GM04503 (cell line): ENCODE measurements around the gene B2M.
"Not testable (repeated sequence)": the region's sequence is repeated elsewhere in the genome, so short reads cannot be mapped to it uniquely, and the experiment has no call there.

Experiments used
- DNase-seq: peaks from one replicate; pipeline ENCODE4 v3.0.0-alpha.2; 2012; ENCODE audit warnings: low read depth

B2M gene

GRCh38 chr15:44711096-44711742 lies at the start of gene B2M, which contains the start of gene PATL2:
B2M (plus strand) TSS chr15:44711517; CDS start chr15:44711547, 30 bp downstream.
PATL2 (minus strand) TSS chr15:44711323; CDS start chr15:44676490, 34,833 bp downstream.
- DNase-seq, result peak; percentile 75

DNA sequence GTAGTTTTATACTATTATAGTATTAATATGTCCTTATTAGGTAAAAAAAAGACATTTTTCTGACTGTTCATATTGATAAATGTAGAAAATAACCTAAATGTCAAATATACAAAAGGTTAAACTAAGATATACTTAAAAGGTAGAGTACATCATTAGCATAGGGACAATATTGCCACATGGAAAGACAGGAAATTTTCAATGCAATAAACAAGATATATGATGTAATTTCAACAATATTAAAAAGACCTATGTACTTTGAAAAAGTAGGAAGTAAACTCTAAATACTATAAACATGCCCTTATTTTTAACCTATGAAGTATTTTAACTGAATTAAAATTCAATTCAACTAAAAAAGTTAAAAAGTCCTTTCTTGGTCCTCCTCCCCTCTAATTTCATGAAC lies 49.7 kb upstream of the B2M start:
- DNase-seq, result no peak

- peak; percentile 1 for DNase-seq
These were observed 48.6 kb upstream of the B2M start for GRCh38 chr15:44662478-44663409.

- peak; percentile 73 for DNase-seq
These were observed 47.7 kb upstream of the B2M start, which contains the start of gene SPG11 for GRCh38 chr15:44663410-44664308. SPG11 (minus strand) TSS chr15:44663662; CDS start chr15:44663647, 15 bp downstream.

DNA sequence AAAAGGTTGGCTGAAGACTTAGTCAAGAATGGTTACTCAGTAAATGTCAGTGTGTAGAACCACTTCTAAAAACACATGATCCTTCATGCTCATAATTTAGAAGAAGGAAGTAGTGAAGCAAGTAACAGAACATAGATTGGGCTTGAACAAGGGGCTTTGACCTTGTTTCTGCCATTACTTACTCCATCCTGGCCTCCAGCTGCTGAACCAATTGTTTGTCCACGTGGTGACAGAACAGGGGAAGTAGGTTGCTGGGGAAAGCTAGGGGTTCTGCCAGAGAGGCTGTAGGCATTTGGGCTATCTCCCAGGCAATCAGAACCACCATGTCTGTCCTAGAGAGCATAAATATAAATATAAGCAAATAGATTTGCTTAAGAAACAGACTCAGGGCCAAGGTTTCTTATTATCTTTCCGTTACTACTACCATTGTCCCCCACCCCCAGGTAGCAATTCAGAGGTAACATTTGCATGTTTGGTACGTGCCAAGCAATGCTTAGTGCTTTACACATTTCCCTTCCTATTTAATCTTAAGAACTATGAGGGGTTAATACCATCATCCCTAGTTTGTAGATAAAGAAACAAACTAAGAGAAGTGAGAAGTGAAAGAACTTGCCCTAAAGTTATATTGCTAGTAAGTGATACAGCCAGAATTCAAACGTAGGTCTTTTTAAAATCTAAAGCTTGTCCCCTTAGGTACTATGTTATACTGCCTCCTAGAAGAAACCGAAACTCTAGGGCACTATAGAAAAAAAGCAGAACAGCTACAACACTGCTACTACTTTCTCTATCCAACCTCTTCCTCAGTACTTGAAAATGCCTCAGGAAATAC lies 44.9 kb upstream of the B2M start:
- no peak for DNase-seq

DNA sequence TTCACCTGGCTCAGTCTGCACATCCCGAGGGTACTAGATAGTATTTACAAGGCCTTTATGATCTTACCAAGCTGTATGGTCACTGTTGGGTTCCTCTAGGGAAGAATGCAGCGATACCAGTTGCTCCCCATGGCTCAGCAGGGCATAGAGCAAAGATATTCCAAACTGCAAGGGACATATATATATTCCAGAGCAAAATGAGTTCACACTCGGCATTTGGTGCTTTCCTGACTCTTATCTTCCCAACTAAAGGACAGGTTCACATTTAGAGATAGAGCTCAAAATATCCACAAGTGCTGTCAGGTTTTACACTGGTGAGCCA lies 44.3 kb upstream of the B2M start:
- DNase-seq, result no peak

GRCh38 chr15:44668921-44669320 lies 42.4 kb upstream of the B2M start:
- no peak for DNase-seq

GRCh38 chr15:44670087-44670950 lies 41.0 kb upstream of the B2M start:
- no peak for DNase-seq

- no peak for DNase-seq
These were observed 37.7 kb upstream of the B2M start for GRCh38 chr15:44673639-44674038.

GRCh38 chr15:44675911-44676310 lies 35.4 kb upstream of the B2M start:
- DNase-seq, result no peak

GRCh38 chr15:44676676-44677075 lies 34.6 kb upstream of the B2M start:
- DNase-seq, result no peak

DNA sequence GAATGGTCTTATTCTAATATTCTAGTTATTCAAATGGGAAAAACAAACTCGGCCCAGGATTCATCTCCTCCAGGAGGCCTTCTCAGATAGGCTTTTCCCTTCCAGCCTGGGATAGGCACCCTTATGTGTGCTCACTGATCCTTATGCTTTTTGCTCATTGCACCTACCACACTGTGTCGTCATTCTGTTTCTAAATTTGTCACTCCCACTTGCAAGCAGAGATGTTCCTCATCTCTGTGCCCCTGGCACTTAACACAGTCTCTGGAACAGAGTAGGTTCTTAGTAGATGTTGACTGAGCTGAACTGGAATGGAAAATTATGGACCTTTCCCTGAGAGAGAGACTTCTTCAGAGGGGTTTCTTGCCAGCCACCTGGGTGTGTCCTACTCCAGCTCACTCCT lies 29.1 kb upstream of the B2M start:
- DNase-seq, result no peak

DNA sequence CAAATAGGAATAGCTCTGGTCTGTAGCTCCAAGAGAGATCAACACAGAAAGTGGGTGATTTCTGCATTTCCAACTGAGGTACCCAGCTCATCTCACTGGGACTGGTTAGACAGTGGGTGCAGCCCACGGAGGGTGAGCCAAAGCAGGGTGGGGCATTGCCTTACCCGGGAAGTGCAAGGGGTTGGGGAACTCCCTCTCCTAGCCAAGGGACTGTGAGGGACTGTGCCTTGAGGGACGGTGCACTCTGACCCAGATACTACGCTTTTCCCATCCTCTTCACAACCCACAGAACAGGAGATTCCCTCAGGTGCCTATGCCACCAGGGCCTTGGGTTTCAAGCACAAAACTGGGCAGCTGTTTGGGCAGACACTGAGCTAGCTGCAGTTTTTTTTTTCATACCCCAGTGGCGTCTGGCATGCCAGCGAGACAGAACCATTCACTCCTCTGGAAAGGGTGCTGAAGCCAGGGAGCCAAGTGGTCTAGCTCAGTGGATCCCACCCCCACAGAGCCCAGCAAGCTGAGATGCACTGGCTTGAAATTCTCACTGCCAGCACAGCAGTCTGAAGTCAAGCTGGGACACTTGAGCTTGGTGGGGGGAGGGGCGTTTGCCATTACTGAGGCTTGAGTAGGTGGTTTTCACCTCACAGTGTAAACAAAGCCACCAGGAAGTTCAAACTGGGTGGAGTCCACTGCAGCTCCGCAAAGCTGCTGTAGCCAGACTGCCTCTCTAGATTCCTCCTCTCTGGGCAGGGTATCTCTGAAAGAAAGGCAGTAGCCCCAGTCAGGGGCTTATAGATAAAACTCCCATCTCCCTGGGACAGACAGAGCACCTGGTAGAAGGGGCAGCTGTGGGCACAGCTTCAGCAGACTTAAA lies 28.3 kb upstream of the B2M start:
- not testable (repeated sequence) for DNase-seq

DNA sequence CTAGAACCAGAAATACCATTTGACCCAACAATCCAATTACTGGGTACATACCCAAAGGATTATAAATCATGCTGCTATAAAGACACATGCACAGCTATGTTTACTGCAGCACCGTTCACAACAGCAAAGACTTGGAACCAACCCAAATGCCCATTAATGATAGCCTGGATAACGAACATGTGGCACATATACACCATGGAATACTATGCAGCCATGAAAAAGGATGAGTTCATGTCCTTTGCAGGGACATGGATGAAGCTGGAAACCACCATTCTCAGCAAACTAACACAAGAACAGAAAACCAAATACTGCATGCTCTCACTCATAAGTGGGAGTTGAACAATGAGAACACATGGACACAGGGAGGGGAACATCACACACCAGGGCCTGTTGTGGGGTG lies 22.0 kb upstream of the B2M start:
- not testable (repeated sequence) for DNase-seq

GRCh38 chr15:44690245-44690644 lies 21.1 kb upstream of the B2M start:
- not testable (repeated sequence) for DNase-seq

GRCh38 chr15:44692659-44693058 lies 18.7 kb upstream of the B2M start:
- no peak for DNase-seq

DNA sequence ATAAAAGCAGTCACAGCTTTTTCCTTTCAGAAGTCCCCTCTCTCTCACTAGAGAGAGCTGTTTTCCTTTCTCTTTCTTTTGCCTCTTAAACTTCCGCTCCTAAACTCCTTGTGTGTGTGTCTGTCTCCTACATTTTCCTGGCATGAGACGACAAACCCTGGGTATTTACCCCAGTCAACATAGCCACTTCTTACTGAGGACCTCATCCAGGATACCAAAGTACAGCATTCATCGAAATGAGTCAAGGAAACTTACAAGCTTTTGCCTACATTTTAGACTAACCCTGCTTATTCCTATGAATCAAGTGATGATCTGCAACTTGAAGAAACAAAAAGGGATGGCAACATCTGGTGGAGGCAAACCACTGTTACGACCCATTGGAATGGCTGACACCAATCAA lies 16.9 kb upstream of the B2M start:
- DNase-seq, result no peak

GRCh38 chr15:44695294-44695693 lies 16.0 kb upstream of the B2M start:
- no peak for DNase-seq

DNA sequence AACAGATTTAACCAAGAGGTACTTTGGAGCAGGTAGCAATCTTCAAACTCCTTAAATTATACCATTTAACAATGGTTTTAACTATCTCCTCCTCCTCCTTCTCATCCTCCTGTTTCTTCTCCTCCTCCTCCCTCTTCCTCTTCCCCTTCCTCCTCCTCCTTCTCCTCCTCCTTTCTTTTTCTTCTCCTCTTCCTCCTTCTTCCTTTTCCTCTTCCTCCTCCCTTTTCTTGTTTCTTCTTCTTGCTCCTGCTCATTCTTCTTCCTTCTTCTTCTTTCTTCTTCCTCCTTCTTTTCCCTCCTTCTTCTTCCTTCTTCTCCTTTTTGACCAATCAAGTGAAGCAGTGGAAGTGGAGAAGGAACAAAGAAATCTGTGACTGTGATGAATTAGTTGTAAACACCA lies 14.3 kb upstream of the B2M start:
- DNase-seq, result no peak
